Forelimb muscle (tissue), 1 donor: ENCODE measurements around the gene PPIP5K2. TPM values are rescaled to one million over a fixed set of nuclear protein-coding genes. Genes with fewer than 3 reads are reported as not detected.
"Not testable (repeated sequence)": the region's sequence is repeated elsewhere in the genome, so short reads cannot be mapped to it uniquely, and the experiment has no call there.

ENCODE experiments used
- DNase-seq: peaks from one replicate; pipeline ENCODE4 v3.0.0-alpha.2; 2013; ENCODE audit warnings: low read depth
- polyA plus RNA-seq: library from polyadenylated mRNA; unstranded; fragments of 120-200 nt; gene quantifications from one replicate; pipeline ENCODE4 v1.2.1, GENCODE V29; 2013; ENCODE audit not compliant: insufficient read length

The PPIP5K2 gene
- polyA plus RNA-seq, 1 donor = 29.7 TPM

DNA sequence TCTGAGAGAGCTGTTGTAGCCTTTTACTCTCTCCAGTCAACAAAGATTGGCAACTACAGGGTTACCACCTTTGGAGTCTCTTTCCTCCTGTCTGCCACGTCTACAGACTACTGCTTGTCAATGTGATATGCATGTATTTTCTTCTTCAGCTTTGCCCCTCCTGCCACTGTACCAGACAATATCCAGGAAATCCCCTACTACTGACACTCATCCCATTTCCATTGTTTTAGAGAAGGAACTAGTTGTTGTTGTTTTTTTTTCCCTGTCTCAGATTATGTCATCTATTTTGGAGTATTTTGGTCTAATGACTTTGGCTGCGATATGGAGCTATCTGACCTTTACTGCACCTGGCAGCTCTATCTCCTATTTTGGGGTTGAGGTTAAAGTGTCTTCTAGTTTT lies 88.4 kb downstream of the PPIP5K2 start:
- DNase-seq = no peak

GRCh38 chr5:103209065-103209464 lies 89.0 kb downstream of the PPIP5K2 start:
- DNase-seq = no peak

DNA sequence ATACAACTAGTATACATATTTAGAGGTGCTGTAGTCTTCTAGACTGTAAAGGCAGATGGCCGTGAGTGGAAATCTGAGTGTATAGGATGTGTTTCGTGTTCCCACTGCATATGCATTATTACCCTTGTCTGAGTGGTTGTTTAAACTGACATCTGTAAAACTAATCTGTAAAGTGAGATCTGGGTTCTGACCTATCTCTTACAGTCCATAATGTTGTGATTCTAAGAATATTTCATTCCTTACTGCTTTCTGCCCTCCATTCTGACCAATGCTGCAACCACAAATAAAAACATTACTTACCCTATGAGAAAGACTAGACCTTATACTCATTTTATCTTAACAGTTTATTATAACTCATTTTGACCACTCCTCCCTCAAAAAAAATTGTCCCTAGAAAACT lies 90.9 kb downstream of the PPIP5K2 start:
- DNase-seq = no peak

- no peak for DNase-seq
Observed at GRCh38 chr5:103211576-103212561, 91.8 kb downstream of the PPIP5K2 start.

DNA sequence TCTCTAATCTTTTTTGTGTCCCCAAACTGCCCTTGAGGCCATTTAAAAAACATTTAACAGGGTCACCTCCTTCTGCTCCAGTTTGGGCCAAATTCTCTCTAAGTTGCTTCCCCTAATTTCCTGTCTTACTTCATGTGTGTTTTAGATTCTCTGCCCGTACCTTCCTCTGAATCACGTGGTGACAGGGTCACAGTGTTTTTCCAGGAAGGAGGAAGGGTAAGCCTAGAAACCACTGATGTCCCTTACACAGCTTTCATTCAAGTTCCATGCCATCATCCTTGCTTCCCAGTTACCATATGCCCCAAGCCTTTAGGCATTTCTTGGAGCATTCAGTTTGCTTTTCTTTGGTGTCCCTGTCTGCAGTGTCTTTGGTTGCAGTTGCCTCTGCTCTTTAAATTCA lies 96.0 kb downstream of the PPIP5K2 start:
- no peak for DNase-seq

GRCh38 chr5:103216697-103217096 lies 96.6 kb downstream of the PPIP5K2 start:
- DNase-seq = no peak

- no peak for DNase-seq
Observed at GRCh38 chr5:103217101-103217500, 97.0 kb downstream of the PPIP5K2 start.

- DNase-seq = no peak
Observed at GRCh38 chr5:103218164-103218563, 98.1 kb downstream of the PPIP5K2 start.

- DNase-seq = not testable (repeated sequence)
Observed at GRCh38 chr5:103219074-103219473, 99.0 kb downstream of the PPIP5K2 start.

DNA sequence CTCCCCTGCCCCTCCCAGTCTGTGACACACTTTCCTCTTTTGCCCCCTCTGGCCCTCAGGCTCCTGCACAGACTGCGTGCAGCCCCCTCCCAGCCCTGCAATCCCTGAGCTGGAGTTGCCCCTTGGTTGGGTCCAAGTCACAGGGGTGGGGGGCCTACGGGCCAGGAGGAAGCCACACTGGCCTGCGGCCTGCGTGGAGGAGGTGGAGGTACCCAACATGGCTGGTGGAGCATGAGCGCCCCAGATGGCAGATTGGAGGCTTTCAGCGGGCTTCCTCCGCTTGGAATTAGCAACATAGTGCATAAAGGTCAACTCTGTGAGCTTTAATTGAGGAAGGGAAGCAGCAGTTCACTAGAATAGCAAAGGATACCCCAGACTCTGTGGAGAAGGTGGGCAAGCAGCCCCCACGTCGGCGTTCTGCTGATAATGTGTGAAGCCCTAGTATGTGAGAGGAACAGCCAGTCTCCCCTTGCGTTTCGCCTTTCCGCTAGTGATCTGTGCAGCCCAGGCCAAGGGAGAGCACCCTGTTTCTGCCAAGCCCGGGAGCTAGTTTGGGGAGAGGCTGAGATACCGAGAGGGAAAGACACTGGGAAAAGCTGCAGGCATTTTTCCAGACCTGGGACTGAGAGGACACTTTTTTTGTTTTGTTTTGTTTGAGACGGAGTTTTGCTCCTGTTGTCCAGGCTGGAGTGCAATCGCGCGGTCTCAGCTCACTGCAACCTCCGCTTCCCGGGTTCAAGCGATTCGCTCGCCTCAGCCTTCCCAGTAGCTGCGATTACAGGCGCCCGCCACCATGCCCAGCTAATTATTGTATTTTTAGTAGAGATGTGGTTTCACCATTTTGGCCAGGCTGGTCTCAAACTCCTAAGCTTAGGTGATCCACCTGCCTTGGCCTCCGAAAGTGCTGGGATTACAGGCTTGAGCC lies 103.2 kb downstream of the PPIP5K2 start:
- no peak for DNase-seq

DNA sequence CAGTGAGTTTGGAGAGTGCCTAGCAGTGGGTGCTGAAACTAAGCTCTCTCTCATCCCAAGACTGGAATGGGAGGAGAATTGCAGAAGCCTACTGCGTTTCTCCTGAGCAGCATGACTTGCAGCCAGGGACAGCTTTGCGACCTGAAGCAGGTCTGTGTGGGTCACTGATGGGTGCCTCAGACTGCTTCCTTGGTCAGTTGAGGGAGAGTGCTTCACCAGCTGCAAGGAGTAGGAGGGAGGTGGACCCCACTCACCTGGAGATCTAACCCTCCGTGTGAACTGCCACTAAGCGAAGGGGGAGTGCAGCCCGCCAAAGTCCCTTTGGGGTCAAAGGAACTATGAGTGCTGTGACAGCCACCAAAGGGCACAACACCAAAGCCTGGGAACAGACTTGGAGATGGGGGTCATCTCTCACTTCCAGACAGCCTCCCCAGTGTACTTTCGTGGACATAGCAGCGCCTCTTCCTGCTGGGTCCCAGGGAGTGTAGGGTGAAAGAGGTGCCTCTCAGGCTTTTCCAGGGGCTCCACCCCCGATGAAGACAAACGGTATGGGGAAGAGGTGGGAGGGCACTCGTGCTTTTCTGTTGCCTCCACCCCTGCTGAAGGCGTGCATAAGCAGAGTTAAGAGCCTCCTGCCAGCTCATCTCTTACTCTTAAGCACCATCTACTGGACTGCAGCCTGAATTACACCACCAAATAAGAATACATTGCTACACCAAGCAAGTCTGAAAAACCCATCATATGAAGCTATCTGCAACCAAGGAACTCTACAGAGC lies 104.2 kb downstream of the PPIP5K2 start:
- DNase-seq = no peak

- DNase-seq = no peak
Observed at GRCh38 chr5:103224894-103225246, 104.8 kb downstream of the PPIP5K2 start.

DNA sequence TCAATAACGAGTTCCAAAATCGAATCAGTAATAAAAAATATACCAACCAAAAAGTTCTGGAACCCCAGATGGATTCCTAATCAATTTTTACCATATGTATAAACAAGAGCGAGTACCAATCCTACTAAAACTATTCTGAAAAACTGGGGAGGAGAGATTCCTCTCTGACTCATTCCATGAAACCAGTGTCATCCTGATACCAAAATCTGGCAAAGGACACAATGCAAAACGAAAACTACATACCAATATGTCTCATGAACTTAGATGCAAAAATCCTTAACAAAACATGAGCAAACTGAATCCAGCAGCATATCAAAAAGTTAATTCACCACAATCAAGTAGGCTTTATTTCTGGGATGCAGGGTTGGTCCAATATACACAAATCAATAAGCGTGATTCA lies 108.0 kb downstream of the PPIP5K2 start:
- DNase-seq = no peak

DNA sequence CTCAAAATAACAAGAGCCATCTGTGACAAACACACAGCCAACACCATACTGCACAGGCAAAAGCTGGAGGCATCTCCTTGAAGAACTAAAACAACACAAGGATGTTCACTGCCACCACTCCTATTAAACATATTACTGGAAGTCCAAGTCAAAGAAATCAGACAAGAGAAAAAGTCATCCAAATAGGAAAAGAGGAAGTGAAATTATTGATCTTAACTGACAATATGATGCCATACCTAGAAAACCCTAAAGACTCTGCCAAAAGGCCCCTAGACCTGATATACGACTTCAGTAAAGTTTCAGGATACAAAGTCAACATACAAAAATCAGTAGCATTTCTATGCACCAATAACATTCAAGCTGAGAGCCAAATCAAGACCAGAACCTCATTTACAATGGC lies 108.5 kb downstream of the PPIP5K2 start:
- DNase-seq = no peak

DNA sequence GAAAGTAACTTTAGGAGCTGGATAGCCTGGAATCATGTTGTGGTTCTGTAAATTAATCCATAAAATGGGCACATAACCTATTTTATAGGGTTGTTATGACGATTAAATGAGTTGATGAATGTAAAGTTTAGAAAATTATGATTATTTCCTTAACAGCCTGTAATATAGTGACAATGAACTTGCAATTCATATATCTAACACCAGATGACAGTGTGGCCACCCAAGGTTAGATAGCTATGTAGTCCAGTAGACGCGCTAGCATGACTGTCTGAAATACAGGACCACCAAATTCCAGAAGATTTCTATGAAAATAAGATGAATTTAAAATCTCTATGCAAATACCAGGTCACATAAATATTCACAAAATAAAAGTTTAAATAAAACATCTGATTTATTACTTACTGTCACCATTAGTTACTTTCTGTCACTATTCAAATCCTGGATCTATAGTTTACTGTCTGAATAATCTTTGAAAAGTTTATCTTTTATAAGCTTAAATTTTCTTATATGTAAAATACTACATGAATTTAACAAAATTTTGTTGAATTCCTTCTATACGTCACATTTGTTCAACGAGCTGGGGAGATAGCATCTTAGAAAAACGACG lies 112.4 kb downstream of the PPIP5K2 start:
- DNase-seq = no peak

DNA sequence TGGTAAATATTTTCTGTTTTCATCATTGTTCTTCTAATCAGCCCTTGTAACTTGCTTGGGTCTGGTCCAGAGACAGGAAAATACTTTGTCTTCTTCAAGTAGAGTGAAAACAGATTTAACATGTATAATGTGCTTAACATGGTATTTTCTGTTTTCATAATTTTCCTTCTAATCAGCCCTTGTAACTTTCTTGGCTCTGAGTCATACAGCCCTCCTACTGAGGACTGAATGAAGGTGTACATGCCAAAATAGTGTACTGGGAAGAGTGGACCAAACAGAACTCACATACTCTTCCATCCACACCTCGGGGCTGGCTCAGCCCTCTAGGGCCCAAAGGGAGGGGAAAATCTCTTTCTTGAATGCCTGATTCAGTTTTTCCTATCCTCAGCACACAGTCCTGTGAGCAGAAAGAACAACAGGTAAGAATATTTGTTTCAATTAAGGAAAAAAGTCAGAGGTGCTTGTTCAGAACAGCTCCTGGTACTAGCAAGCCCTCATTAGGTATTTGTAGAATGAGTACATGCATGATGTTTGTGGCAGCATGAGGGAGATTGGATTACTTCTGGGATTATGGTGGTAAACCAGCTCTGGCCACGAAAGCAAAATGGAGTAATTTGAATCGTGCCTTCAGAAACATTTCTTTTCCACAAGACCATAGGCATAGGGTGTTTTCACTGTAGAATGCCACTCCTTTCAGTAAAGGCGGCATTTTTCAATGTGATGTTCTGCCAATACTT lies 114.3 kb downstream of the PPIP5K2 start:
- no peak for DNase-seq

- DNase-seq = no peak
Observed at GRCh38 chr5:103235891-103236290, 115.8 kb downstream of the PPIP5K2 start.

GRCh38 chr5:103237778-103238177 lies 117.7 kb downstream of the PPIP5K2 start:
- DNase-seq = no peak

DNA sequence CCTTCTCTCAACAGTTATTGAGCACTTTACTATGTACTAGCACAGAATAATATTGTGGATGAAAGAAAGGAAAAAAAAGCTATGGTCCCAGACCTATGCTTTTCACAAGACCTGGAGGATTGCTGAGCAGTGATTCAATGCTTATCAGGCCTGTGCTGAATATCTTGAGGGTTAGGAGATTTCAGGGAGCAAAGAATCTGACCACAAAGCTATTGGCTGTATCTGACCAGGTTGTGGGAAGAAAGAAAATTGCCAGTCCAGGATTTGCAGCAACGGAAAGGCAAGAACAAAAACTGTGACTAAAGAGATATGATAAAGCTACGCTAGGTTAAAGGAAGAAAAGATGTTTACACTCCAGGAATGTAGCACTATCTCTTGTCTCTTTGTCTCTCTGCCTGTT lies 123.6 kb downstream of the PPIP5K2 start:
- no peak for DNase-seq

- no peak for DNase-seq
Observed at GRCh38 chr5:103244398-103244797, 124.3 kb downstream of the PPIP5K2 start.

GRCh38 chr5:103245761-103246160 lies 125.7 kb downstream of the PPIP5K2 start:
- no peak for DNase-seq
